ENCODE measurements around the gene CLN6. TPM values are rescaled to one million over a fixed set of nuclear protein-coding genes. Genes with fewer than 3 reads are reported as not detected.
"Not testable (repeated sequence)": the region's sequence is repeated elsewhere in the genome, so short reads cannot be mapped to it uniquely, and the experiment has no call there.

The CLN6 gene
- polyA plus RNA-seq, 1 donor, result 19.2 TPM

DNA sequence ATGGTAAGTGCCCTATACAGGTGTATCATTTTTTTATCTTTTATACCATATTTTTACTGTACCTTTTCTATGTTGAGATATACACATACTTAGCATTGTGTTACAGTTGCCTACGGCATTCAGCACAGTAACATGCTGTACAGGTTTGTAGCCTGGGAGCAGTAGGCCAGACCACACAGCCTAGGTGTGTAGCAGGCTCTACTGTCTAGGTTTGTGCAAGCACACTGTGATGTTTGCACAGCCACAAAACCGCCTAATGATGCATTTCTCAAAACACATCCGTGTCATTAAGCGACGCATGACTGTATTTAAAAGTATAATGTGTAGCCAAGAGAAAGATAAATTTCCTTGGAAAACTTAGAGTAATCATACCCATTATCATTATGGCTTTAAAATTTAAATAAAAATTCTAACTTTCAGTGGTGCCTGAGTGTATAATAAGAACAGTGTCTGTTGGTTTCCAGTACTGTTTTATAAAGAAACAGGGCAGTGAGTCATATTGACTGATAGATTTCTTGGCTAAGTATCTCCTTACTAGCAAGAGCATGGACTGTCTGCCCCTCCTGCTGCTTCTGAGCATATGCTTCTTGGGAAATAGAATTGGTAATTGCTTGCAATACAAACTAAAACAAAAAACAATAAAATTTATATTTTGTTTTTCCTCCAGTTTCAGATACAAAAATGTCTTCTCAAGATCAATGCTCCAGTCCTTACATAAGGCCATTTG is 42.7 kb downstream of the CLN6 start:
- no peak for DNase-seq

DNA sequence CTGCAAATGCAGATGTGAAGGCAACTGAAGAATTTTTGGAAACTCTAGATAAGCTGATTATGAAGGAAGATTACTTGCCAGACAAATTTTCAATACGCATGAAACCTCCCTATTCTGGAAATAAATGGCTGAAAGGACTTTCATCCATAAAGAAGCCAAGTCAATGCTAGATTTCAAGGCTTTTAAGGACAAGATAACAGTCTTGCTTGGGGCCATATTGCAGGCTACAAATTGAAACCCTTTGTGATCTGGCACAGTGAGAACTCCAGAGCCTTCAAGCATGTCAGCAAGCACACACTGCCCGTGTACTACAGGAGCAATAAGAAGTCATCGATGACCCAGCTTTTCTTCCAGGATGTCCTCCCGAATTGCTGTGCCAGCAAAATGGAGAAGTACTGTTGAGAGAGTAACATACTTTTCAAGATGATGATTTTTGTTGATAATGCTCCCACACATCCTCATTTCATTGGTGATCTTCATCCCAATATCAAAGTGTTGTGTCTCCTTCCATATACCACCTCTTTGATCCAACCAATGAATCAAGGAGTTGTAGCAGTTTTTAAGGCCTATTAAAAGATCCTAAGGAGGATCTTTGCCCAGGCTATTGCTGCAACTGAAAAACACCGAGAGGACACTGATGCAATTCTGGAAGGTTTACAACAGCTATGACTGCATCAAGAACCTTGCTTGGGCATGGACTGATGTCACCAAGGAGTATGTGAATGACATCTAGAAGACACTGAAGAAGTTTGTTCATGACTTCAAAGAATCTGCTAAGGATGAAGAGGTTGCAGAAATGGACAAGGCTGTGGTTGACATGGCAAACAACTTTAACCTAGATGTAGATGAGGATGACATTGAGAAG is 44.7 kb downstream of the CLN6 start:
- DNase-seq, result no peak

GRCh38 chr15:68183616-68184315 is 45.8 kb downstream of the CLN6 start:
- no peak for DNase-seq

DNA sequence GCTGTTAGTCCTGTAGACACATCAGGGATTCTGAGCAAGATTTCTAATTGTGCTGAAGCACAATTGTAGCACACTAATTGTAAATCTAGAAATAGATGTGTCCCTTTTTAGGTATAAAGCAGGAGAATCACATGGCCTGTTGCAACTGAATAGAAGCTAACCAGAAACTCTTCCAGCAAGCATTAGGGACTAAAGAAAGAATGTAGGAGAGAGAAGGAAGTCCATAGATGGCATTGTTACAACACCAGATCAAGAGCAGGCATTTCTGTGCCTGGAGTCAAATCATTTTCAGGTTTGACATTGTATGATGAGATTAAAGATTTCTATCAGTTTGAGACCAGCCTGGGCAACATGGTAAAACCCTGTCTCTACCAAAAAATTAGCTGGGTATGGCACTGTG is 51.8 kb downstream of the CLN6 start:
- no peak for DNase-seq

DNA sequence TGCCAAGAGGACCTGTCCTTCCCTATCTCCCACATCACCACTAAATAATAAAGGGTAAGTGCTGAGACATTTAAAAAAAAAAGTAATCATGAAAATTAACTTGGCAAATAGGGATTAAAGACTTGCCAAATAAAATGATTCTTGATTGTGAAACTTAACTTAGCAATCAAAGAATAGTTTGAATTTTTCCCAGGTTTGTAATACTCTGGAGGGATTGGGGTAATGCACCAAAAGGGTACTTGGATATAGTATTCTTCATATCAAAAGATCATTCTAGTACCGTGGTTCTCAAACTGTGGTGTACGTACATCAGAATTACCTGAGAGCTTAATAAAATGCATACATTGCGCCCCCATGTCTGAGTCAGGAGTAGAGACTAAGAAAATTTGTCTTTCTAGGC is 52.9 kb downstream of the CLN6 start:
- no peak for DNase-seq

GRCh38 chr15:68175526-68175925 is 54.0 kb downstream of the CLN6 start:
- DNase-seq, result no peak

DNA sequence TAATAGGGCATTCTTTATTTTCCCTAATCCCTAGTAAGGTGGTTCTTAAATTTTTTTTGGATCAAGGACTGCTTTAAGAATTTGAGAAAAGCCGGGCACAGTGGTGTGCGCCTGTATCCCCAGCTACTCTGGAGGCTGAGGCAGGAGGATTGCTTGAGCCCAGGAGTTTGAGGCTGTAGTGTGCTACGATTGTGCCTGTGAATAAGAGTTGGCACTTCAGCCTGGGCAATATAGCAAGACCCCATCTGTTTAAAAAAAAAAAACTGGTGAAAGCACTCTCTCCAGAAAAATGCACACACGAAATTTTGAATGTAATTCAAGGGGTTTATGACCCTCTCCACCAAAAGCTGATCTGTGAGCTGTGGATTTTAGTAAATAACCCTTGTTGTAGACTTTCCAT is 56.4 kb downstream of the CLN6 start:
- DNase-seq, result no peak

GRCh38 chr15:68172037-68172436 is 57.5 kb downstream of the CLN6 start:
- DNase-seq, result not testable (repeated sequence)

DNA sequence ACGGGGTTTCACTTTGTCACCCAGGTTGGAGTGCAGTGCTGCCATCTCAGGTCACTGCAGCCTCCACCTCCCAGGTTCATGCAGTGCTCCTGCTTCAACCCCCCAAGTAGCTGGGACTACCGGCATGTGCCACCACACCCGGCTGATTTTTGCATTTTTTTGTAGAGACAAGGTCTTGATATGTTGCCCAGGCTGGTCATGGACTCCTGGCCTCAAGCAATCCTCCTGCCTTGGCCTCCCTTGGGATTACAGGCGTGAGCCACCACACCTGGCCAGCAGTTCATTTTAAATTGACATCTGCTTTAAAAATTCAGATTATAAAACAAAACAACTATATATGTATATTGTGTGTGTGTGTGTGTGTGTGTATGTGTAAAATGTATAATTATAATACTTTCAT is 62.7 kb downstream of the CLN6 start:
- DNase-seq, result no peak

DNA sequence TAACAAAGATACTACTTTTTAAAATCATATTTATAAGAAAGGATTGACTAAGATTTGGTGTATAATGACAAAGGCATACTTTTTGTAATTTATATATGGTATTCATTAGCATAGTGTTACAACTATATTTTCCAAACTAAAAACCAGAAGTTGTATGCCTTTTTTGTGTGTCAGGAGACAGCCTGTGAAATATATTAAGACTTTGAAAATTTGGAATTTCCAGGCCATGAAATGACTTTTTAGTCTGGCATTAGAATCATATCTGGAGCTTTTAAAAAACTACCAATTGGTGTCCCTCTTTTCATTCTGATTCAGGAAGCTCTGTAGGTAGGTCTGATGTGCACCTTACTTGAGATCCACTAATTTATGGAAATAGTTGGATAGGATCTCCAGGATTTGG is 66.3 kb downstream of the CLN6 start:
- no peak for DNase-seq

GRCh38 chr15:68158046-68158628 is 71.4 kb downstream of the CLN6 start:
- peak; percentile 31 for DNase-seq

DNA sequence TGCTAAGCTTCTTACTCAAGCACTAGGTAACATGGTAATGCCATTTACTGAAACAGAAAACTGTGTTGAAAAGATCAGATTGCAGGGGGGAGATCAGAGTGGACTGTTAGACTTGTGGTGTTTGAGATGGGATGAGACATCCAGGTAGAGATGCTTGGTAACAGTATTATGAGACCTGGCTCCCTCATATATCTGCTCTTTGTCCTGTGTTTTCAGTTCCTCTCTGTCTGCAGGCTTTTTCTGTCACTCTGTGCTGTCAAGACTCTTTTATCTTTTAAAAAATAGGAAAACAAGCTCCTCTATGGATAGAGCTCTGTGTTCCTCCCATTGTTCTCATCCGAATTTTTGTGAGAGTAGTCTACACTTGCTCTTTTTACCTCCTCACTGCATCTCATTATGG is 72.5 kb downstream of the CLN6 start:
- DNase-seq, result no peak

Other genes starting within 250 kb of the CLN6 start
- 30.0 TPM for gene PIAS1, start 175.4 kb downstream of the CLN6 start, polyA plus RNA-seq (ENCODE audit: insufficient read length)
- gene CALML4, start 24.4 kb downstream of the CLN6 start, polyA plus RNA-seq (ENCODE audit: insufficient read length), result 7.7 TPM
- 32.4 TPM for gene FEM1B, start 48.0 kb upstream of the CLN6 start, polyA plus RNA-seq (ENCODE audit: insufficient read length)
- 2.3 TPM for gene ITGA11, start 202.4 kb upstream of the CLN6 start, polyA plus RNA-seq (ENCODE audit: insufficient read length)

All from hindlimb muscle (tissue), 1 donor.